ENCODE measurements around the gene TTN.
"Not testable (repeated sequence)": the region's sequence is repeated elsewhere in the genome, so short reads cannot be mapped to it uniquely, and the experiment has no call there.

DNA sequence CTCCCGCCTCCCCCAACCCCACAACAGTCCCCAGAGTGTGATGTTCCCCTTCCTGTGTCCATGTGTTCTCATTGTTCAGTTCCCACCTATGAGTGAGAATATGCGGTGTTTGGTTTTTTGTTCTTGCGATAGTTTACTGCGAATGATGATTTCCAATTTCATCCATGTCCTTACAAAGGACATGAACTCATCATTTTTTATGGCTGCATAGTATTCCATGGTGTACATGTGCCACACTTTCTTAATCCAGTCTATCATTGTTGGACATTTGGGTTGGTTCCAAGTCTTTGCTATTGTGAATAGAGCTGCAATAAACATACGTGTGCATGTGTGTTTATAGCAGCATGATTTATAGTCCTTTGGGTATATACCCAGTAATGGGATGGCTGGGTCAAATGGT is 282.2 kb downstream of the TTN start:
- TF ChIP-seq, protein P1, sequence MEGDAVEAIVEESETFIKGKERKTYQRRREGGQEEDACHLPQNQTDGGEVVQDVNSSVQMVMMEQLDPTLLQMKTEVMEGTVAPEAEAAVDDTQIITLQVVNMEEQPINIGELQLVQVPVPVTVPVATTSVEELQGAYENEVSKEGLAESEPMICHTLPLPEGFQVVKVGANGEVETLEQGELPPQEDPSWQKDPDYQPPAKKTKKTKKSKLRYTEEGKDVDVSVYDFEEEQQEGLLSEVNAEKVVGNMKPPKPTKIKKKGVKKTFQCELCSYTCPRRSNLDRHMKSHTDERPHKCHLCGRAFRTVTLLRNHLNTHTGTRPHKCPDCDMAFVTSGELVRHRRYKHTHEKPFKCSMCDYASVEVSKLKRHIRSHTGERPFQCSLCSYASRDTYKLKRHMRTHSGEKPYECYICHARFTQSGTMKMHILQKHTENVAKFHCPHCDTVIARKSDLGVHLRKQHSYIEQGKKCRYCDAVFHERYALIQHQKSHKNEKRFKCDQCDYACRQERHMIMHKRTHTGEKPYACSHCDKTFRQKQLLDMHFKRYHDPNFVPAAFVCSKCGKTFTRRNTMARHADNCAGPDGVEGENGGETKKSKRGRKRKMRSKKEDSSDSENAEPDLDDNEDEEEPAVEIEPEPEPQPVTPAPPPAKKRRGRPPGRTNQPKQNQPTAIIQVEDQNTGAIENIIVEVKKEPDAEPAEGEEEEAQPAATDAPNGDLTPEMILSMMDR (conservative IDR thresholded peaks at IDR 0.05; ENCODE audit: low read length): not testable (repeated sequence)
- not testable (repeated sequence) for TF ChIP-seq EZH2phosphoT487 (IDR thresholded peaks at IDR 0.05; ENCODE audit: borderline replicate concordance)
